ENCODE results near the gene WDFY4.

Gene WDFY4

GRCh38 chr10:48907730-48908129, 223.1 kb downstream of the WDFY4 start:
- no peak for DNase-seq (ENCODE audit: low spot score)
- TF ChIP-seq, protein P1, sequence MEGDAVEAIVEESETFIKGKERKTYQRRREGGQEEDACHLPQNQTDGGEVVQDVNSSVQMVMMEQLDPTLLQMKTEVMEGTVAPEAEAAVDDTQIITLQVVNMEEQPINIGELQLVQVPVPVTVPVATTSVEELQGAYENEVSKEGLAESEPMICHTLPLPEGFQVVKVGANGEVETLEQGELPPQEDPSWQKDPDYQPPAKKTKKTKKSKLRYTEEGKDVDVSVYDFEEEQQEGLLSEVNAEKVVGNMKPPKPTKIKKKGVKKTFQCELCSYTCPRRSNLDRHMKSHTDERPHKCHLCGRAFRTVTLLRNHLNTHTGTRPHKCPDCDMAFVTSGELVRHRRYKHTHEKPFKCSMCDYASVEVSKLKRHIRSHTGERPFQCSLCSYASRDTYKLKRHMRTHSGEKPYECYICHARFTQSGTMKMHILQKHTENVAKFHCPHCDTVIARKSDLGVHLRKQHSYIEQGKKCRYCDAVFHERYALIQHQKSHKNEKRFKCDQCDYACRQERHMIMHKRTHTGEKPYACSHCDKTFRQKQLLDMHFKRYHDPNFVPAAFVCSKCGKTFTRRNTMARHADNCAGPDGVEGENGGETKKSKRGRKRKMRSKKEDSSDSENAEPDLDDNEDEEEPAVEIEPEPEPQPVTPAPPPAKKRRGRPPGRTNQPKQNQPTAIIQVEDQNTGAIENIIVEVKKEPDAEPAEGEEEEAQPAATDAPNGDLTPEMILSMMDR (IDR thresholded peaks at IDR 0.05; ENCODE audit: poor library complexity, severe bottlenecking): no peak
- no peak for ATAC-seq (ENCODE audit: low read depth)
- no peak overlapping the region for H3K4me3 ChIP-seq (ENCODE audit: severe bottlenecking)
- H3K27me3 ChIP-seq (ENCODE audit: insufficient read depth, poor library complexity, severe bottlenecking): no peaks in the 10 kb centered on the region
- H3K4me1 ChIP-seq (ENCODE audit: insufficient read depth, poor library complexity, severe bottlenecking): no peaks in the 10 kb centered on the region
- no peak overlapping the region for H3K27ac ChIP-seq (ENCODE audit: poor library complexity, severe bottlenecking)
- H3K9me3 ChIP-seq (ENCODE audit: severe bottlenecking): no peaks in the 10 kb centered on the region
- no peaks in the 10 kb centered on the region for H3K36me3 ChIP-seq (ENCODE audit: low read depth)

GRCh38 chr10:48910548-48910947, 225.9 kb downstream of the WDFY4 start:
- no peaks in the 10 kb centered on the region for H3K4me1 ChIP-seq (ENCODE audit: insufficient read depth, poor library complexity, severe bottlenecking)
- H3K4me3 ChIP-seq (ENCODE audit: severe bottlenecking): no peak overlapping the region
- H3K27ac ChIP-seq (ENCODE audit: poor library complexity, severe bottlenecking): no peak overlapping the region
- ATAC-seq (ENCODE audit: low read depth) (no peak), DNase-seq (ENCODE audit: low spot score) (no peak)
- no peaks in the 10 kb centered on the region for H3K36me3 ChIP-seq (ENCODE audit: low read depth)
- TF ChIP-seq, protein P1 (IDR thresholded peaks at IDR 0.05; ENCODE audit: poor library complexity, severe bottlenecking): no peak
- H3K9me3 ChIP-seq (ENCODE audit: severe bottlenecking): no peaks in the 10 kb centered on the region
- H3K27me3 ChIP-seq (ENCODE audit: insufficient read depth, poor library complexity, severe bottlenecking): peaks cover 5% of the 10 kb centered on the region

GRCh38 chr10:48913674-48914073, 229.0 kb downstream of the WDFY4 start:
- DNase-seq (ENCODE audit: low spot score): no peak
- Histone ChIP-seq H3K4me1 (ENCODE audit: insufficient read depth, poor library complexity, severe bottlenecking) (no peaks in the 10 kb centered on the region), H3K4me3 (ENCODE audit: severe bottlenecking) (no peak overlapping the region), H3K27me3 (ENCODE audit: insufficient read depth, poor library complexity, severe bottlenecking) (peaks cover 27% of the 10 kb centered on the region), H3K36me3 (ENCODE audit: low read depth) (no peaks in the 10 kb centered on the region), H3K27ac (ENCODE audit: poor library complexity, severe bottlenecking) (no peak overlapping the region), H3K9me3 (ENCODE audit: severe bottlenecking) (no peaks in the 10 kb centered on the region)
- TF ChIP-seq, protein P1 (IDR thresholded peaks at IDR 0.05; ENCODE audit: poor library complexity, severe bottlenecking): no peak
- no peak for ATAC-seq (ENCODE audit: low read depth)

- peaks cover 9% of the 10 kb centered on the region for H3K27me3 ChIP-seq (ENCODE audit: insufficient read depth, poor library complexity, severe bottlenecking)
- no peak overlapping the region for H3K27ac ChIP-seq (ENCODE audit: poor library complexity, severe bottlenecking)
- H3K36me3 ChIP-seq (ENCODE audit: low read depth): no peaks in the 10 kb centered on the region
- H3K4me1 ChIP-seq (ENCODE audit: insufficient read depth, poor library complexity, severe bottlenecking): no peaks in the 10 kb centered on the region
- DNase-seq (ENCODE audit: low spot score): no peak
- H3K9me3 ChIP-seq (ENCODE audit: severe bottlenecking): no peaks in the 10 kb centered on the region
- no peak for ATAC-seq (ENCODE audit: low read depth)
- H3K4me3 ChIP-seq (ENCODE audit: severe bottlenecking): no peak overlapping the region
- TF ChIP-seq, protein P1 (IDR thresholded peaks at IDR 0.05; ENCODE audit: poor library complexity, severe bottlenecking): no peak
These were observed 239.1 kb downstream of the WDFY4 start for GRCh38 chr10:48923748-48924147.

DNA sequence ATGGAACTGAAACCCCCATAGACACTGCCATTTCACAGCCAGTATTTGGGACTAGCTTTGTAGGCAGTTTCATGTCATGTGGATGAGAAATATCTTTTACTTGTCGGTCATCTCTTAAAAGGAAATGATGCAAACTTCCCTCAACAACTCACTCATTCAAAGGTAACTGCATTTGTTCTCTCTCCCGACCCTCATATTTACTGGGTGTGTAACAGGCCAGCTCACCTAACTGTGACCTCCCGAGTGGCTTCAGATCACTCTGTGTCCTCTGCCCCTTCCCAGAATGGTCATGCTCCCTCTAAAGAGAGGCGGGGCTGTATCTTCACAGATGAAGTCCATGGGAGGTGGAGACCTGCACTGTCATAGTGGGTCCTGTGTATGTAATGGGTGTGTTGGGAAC, 240.3 kb downstream of the WDFY4 start:
- H3K9me3 ChIP-seq (ENCODE audit: severe bottlenecking): no peaks in the 10 kb centered on the region
- ATAC-seq (ENCODE audit: low read depth) (no peak), DNase-seq (ENCODE audit: low spot score) (no peak)
- H3K4me1 ChIP-seq (ENCODE audit: insufficient read depth, poor library complexity, severe bottlenecking): no peaks in the 10 kb centered on the region
- no peaks in the 10 kb centered on the region for H3K27me3 ChIP-seq (ENCODE audit: insufficient read depth, poor library complexity, severe bottlenecking)
- no peaks in the 10 kb centered on the region for H3K36me3 ChIP-seq (ENCODE audit: low read depth)
- no peak overlapping the region for H3K27ac ChIP-seq (ENCODE audit: poor library complexity, severe bottlenecking)
- TF ChIP-seq, protein P1 (IDR thresholded peaks at IDR 0.05; ENCODE audit: poor library complexity, severe bottlenecking): no peak
- no peak overlapping the region for H3K4me3 ChIP-seq (ENCODE audit: severe bottlenecking)
